Inferior parietal cortex (tissue), 1 donor: ENCODE results near the gene ZNF366.

Experiments used
- DNase-seq: peaks from one replicate; pipeline ENCODE4 v3.0.0-alpha.2; 2016; ENCODE audit errors: extremely low spot score

Gene ZNF366

GRCh38 chr5:72522607-72523006 is 15.4 kb upstream of the ZNF366 start:
- no peak for DNase-seq

DNA sequence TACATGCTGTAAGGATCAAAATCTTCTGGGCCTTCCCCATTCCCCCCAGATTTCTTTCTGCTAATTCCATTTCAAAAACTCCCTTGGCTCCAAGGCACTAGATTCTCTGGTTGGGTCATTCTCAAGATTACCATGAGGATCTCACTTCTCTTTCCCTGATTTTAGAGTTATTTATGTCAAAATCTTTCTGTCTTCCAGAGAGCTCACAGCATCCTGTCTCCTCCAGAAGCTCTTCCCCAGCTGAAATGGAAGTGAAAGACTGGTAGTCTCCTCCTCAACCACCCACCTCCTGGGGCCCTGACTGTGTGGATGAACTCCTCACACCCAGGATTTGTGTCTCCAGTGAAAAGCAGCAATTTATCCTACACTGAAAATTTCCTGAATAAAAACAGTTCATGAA is 11.9 kb upstream of the ZNF366 start:
- DNase-seq = no peak

GRCh38 chr5:72518001-72518683 is 10.9 kb upstream of the ZNF366 start:
- DNase-seq = no peak

- DNase-seq = no peak
These were observed 9.7 kb upstream of the ZNF366 start for GRCh38 chr5:72516916-72517315.

- no peak for DNase-seq
These were observed 8.0 kb upstream of the ZNF366 start for GRCh38 chr5:72515211-72515610.

DNA sequence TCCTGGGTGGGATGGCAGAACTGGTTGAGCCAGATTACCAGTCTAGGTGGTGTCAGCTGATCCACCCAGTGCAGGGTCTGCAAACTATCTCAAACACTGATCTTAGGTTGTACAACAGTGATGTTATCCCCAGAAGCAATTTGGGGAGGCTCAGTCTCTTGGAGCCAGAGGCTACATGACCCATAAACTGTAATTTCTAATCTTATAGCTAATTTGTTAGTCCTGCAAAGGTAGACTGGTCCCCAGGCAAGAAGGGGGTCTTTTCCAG is 5.3 kb upstream of the ZNF366 start:
- no peak for DNase-seq

DNA sequence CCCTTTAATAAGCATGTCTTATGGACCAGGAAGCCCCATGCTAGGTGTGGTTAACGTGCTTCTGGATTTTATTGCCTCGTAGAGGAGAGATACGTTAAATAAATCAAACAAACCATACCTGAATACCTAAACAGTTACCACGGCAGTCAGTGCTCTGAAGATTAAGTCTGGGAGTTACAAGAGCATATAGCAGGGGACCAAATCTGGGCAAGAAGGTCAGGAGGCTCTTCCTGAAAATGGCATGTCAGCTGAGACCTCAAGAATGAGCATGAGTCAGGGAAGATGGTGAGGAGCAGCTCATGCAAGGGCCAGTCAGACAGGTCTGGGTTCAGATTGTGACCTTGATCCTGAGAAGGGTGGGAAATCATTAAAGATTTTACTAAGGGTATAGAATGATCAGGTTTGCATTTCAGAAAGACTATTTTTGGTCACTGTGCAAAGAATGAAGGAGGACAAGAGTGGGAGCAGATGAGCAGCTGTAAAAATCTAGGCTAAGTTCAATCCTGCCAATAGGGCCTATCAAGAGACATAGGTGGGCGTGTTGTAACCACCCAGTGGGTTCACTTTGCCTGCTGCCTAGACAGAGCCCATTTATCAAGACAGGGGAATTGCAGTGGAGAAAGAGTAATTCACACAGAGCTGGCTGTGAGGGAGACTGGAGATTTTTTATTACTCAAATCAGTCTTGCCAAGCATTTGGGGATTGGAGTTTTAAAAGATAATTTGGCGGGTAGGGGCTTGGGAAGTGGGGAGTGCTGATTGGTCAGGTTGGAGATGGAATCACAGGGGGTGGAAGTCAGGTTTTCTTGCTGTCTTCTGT is 4.8 kb upstream of the ZNF366 start:
- no peak for DNase-seq

DNA sequence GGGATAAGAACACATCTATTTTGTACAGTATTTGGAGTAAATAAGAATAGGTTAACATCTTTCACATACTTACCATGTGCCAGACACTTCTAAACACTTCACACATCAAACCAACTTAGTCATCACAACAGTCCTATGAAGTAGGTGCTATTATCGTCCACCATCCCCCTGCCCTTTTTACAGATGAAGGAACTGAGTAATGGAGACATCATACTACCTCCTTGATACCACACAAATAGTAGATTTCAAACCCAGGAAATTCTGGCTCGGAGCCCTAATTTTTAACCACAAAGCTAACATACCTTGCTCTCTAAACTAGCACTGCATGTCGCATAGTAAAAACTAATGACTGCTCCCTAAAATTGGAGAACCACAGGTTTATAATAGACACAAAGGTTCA is 4.2 kb upstream of the ZNF366 start:
- no peak for DNase-seq

DNA sequence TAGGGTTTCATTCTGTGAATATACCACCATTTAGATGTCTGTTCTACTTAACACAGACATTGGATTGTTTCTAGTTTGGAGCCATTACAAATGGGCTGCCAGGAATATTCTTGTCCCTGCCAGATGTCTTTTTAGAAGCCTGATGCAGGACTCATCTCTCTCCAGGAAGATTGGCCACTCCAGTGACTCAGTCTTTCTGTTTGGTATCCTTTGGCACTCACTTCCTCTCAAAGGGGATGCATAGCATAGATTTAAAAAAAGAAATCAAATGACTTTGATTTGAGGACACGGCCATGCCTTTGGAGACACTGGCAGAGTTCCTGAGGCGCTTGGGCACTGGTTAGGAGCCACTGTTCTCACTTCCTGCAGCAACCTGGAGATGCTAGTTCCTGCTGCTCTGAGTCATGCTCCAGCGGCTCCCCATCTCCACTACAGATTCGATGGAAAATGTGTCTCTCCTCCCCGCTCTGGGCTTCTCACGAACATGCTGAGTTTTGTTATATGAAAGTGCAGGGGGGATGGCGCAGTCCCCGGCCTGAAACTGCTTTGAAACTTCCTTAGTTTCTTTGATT is 3.5 kb upstream of the ZNF366 start:
- peak; percentile 69 for DNase-seq

GRCh38 chr5:72509401-72509800 is 2.2 kb upstream of the ZNF366 start:
- peak; percentile 11 for DNase-seq

GRCh38 chr5:72508241-72509170 is 1.3 kb upstream of the ZNF366 start:
- no peak for DNase-seq

- no peak for DNase-seq
These were observed 663 bp upstream of the ZNF366 start for GRCh38 chr5:72507907-72508238.

DNA sequence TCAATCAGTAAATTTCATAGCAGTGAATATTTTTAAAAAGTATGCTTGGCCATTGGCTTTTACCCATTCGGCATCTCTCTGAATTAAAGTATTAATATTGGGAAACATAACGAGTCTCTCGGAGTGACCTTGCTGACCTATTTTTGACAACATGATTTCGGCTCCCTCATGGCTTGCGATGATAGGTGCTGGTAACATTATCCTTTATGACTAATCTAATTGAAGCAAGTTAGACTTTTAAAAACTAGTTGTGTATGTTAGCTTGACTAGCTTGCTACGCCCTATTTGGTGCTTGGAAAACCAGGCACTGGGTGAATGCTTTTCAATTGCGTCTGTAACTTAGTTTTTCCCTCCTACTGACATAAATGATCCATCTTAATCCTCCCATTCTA is 1.1 kb downstream of the ZNF366 start:
- no peak for DNase-seq

GRCh38 chr5:72505539-72506157 is 1.6 kb downstream of the ZNF366 start:
- DNase-seq = no peak

DNA sequence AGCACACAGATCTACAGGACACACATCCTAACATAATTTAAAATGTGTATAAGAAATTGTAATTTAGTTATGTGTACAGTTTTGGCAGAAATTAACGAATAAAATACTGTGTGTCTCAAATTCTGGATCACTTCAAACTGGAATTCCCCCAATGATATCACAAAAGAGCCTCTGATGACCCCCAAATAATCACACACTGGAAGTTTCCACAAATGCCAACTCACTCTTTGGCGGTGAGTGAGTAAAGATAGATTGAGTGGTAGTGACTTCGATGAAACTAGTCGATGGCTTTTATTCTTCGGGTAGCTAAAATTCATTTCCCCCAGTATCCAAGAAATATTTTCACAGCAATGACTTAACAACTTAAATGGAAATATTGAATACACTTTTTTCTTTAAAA is 2.2 kb downstream of the ZNF366 start:
- DNase-seq = no peak

DNA sequence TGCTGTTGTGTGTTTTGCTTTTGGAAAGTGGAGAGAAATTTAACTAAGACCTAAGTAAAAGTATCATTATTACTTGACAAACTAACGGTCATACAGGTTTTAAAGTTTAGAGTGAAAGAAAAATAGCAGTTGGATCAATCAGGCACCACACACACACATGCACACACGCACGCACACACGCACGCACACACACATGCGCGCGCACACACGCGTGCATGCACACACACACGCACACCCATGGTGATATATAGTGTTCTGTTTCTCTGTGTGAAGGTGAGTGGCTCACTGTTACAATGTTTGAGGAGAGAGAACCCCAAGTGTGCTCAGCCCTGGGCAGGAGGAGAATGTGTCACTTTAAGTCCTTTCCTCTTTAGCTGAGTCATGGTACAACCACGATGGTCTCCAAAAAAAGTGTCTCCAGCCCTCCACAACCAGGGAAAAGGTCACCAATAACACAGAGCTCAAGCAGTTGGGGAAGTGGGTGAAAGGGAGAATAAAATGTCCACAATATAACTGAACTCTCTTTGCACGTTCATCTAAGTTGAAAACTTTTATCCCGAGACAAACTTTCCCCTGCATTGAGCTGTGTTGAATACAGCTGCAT is 3.2 kb downstream of the ZNF366 start:
- DNase-seq = no peak

DNA sequence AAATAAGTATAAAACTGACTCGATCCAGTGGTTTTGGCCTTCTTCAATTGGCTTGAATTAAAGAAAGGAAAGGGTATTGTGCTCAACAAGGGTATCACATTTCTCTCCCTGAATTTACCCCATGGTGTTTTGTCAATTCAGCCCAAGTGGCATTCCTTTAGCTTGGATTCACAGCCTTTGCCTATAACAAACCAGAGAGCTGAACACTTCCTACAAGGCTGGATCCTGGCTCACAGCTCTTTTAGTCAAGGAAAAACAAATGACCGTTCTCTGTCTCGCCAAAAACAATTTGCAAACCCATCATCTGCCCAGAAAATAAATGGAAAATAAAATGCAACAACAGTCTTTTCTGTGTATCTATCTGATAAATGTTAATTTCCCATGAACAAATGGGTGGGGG is 5.7 kb downstream of the ZNF366 start:
- no peak for DNase-seq

- no peak for DNase-seq
These were observed 7.5 kb downstream of the ZNF366 start for GRCh38 chr5:72499730-72500129.

GRCh38 chr5:72499090-72499489 is 8.1 kb downstream of the ZNF366 start:
- no peak for DNase-seq

GRCh38 chr5:72498284-72498683 is 8.9 kb downstream of the ZNF366 start:
- DNase-seq = no peak

DNA sequence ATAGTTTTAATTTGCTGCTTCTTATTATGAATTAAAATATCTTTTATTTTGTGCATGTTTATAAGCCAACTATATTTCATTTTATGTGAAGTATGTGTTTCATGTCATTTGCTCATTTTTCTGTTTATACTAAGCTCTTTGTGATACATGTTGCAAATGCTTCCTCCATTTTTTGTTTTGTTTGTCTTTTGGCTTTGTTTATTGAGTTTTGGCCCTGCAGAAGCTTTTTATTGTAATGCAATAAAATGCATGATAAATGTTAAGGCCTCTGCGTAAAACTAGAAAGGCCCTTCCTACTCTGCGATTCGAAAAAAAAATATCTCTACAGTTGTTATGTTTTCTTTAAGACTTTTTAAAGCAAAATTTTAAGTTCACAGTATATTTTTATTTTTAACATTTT is 9.4 kb downstream of the ZNF366 start:
- DNase-seq = no peak

GRCh38 chr5:72495410-72495809 is 11.8 kb downstream of the ZNF366 start:
- DNase-seq = no peak
